ENCODE measurements around the gene DLGAP1.

DNA sequence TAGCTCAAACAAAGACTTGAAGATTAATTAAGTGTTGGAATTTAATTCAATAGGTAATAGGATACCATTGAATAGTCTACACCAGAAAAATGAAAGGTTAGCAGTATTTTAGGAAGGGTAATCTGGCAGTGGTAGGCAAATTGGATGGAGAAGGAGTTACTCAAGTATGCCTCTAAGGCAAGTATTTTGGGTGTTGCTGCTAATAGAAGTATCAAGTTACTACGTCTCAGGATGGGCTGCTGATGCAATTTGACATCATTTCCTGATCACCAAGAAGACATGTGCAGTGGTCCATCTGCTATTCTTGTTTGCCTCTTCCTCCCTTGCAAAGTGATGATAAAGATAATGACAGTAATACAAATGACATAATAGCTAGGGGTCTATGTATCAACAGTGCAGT, 519.8 kb downstream of the DLGAP1 start:
- TF ChIP-seq, protein P1, sequence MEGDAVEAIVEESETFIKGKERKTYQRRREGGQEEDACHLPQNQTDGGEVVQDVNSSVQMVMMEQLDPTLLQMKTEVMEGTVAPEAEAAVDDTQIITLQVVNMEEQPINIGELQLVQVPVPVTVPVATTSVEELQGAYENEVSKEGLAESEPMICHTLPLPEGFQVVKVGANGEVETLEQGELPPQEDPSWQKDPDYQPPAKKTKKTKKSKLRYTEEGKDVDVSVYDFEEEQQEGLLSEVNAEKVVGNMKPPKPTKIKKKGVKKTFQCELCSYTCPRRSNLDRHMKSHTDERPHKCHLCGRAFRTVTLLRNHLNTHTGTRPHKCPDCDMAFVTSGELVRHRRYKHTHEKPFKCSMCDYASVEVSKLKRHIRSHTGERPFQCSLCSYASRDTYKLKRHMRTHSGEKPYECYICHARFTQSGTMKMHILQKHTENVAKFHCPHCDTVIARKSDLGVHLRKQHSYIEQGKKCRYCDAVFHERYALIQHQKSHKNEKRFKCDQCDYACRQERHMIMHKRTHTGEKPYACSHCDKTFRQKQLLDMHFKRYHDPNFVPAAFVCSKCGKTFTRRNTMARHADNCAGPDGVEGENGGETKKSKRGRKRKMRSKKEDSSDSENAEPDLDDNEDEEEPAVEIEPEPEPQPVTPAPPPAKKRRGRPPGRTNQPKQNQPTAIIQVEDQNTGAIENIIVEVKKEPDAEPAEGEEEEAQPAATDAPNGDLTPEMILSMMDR (IDR thresholded peaks at IDR 0.05 in 4 of 5, conservative IDR thresholded peaks at IDR 0.05 in 1 of 5) = no peak
- TF ChIP-seq POLR2A (IDR thresholded peaks at IDR 0.05) = no peak
